Measurements from ENCODE around the gene ZNF574.

- no peak for TF ChIP-seq CTCF (IDR thresholded peaks at IDR 0.05)
- no peak for TF ChIP-seq POLR2A (IDR thresholded peaks at IDR 0.05)
These were observed 1.2 kb upstream of the ZNF574 start for GRCh38 chr19:42074513-42075363.
